ENCODE measurements around the gene GATB.

- TF ChIP-seq POLR2A (IDR thresholded peaks at IDR 0.05; ENCODE audit: extremely low read depth, insufficient read length) (no peak), CTCF (IDR thresholded peaks at IDR 0.05; ENCODE audit: low read depth, low read length) (no peak), MAX (IDR thresholded peaks at IDR 0.05; ENCODE audit: low read depth, low read length) (no peak), MYC (IDR thresholded peaks at IDR 0.05; ENCODE audit: low read depth, low read length) (no peak)
These were observed 92.0 kb downstream of the GATB start for GRCh38 chr4:151668689-151669402.

All from NB4 (cell line).